WTC11 (cell line): Measurements from ENCODE around the gene SERPINB13. TPM values are rescaled to one million over a fixed set of nuclear protein-coding genes. Genes with fewer than 3 reads are reported as not detected.

Source experiments
- ATAC-seq: fragments of 200-7000 bp; cut with Tn5 transposase; 2 replicates; pipeline ENCODE4 v1.10.0; 2021; ENCODE audit warnings: mild to moderate bottlenecking, moderate library complexity
- CTCF ChIA-PET: fragments of 300-600 bp; sonication (Branson Sonifier 250); formaldehyde crosslinking; loops from one replicate; lab custom pipeline; 2021; ENCODE audit warnings: antibody characterized with exemption; lab: Charles Lee
- POLR2A ChIA-PET: fragments of 350-600 bp; sonication (Branson Sonifier 250); formaldehyde crosslinking; loops from one replicate; lab custom pipeline; 2021; ENCODE audit warnings: antibody characterized with exemption; lab: Charles Lee
- DNase-seq: peaks from one replicate; pipeline ENCODE4 v3.0.0; 2021; ENCODE audit warnings: low spot score
- H3K27ac Mint-ChIP-seq: 2 replicates; pipeline ENCODE4 v1.8.0; 2021; ENCODE audit warnings: mixed read lengths
- H3K27me3 Mint-ChIP-seq: 2 replicates; pipeline ENCODE4 v1.8.0; 2021; ENCODE audit warnings: low read depth, mild to moderate bottlenecking, moderate library complexity, mixed read lengths
- H3K36me3 Mint-ChIP-seq: 2 replicates; pipeline ENCODE4 v1.8.0; 2021; ENCODE audit warnings: mixed read lengths
- H3K4me1 Mint-ChIP-seq: 2 replicates; pipeline ENCODE4 v1.8.0; 2022; ENCODE audit warnings: mixed read lengths
- H3K4me3 Mint-ChIP-seq: 2 replicates; pipeline ENCODE4 v1.8.0; 2021; ENCODE audit warnings: mild to moderate bottlenecking, moderate library complexity, mixed read lengths
- H3K9me3 Mint-ChIP-seq: 2 replicates; pipeline ENCODE4 v1.8.0; 2021; ENCODE audit warnings: mixed read lengths
- CBFB ChIP-seq: sonication (generic); formaldehyde crosslinking; IDR thresholded peaks from 2 replicates; pipeline ENCODE4 v1.8.1; 2022; ENCODE audit warnings: mild to moderate bottlenecking, low read depth, missing genetic modification reagents
- CTCF ChIP-seq: fragments of 200-600 bp; IDR thresholded peaks from 2 replicates; pipeline ENCODE4 v1.8.0; 2022; ENCODE audit warnings: antibody characterized with exemption
- FOXJ3 ChIP-seq: sonication (generic); formaldehyde crosslinking; IDR thresholded peaks from 2 replicates; pipeline ENCODE4 v1.9.0; 2021; ENCODE audit warnings: missing genetic modification reagents, mild to moderate bottlenecking, borderline replicate concordance
- GRHL2 ChIP-seq: fragments of 250-450 bp; sonication (Bioruptor Pico); IDR thresholded peaks from 2 replicates; pipeline ENCODE4 v1.8.0; 2022; ENCODE audit warnings: mild to moderate bottlenecking, moderate library complexity; ENCODE audit not compliant: insufficient replicate concordance, severe bottlenecking
- JUN ChIP-seq: sonication (generic); formaldehyde crosslinking; IDR thresholded peaks from 2 replicates; pipeline ENCODE4 v1.8.0; 2023; ENCODE audit warnings: mild to moderate bottlenecking, missing genetic modification reagents
- KAT7 ChIP-seq: sonication (generic); formaldehyde crosslinking; IDR thresholded peaks from 2 replicates; pipeline ENCODE4 v1.8.1; 2023; ENCODE audit warnings: missing genetic modification reagents, mild to moderate bottlenecking, borderline replicate concordance
- MAX ChIP-seq: sonication (generic); formaldehyde crosslinking; IDR thresholded peaks from 2 replicates; pipeline ENCODE4 v1.8.0; 2022; ENCODE audit warnings: mild to moderate bottlenecking, missing genetic modification reagents
- MYBL2 ChIP-seq: sonication (generic); formaldehyde crosslinking; IDR thresholded peaks from 2 replicates; pipeline ENCODE4 v1.8.1; 2023; ENCODE audit warnings: mild to moderate bottlenecking, moderate library complexity, missing genetic modification reagents
- NFE2L1 ChIP-seq: sonication (generic); formaldehyde crosslinking; IDR thresholded peaks from 2 replicates; pipeline ENCODE4 v1.8.1; 2023; ENCODE audit warnings: missing genetic modification reagents
- NR2C2 ChIP-seq: sonication (generic); formaldehyde crosslinking; IDR thresholded peaks from 2 replicates; pipeline ENCODE4 v1.8.0; 2022; ENCODE audit warnings: mild to moderate bottlenecking, missing genetic modification reagents
- PRDM15 ChIP-seq: sonication (generic); formaldehyde crosslinking; IDR thresholded peaks from 2 replicates; pipeline ENCODE4 v1.8.0; 2022; ENCODE audit warnings: missing genetic modification reagents
- RORB ChIP-seq: fragments of 250-450 bp; sonication (Bioruptor Pico); IDR thresholded peaks from 2 replicates; pipeline ENCODE4 v1.9.0; 2021; ENCODE audit warnings: mild to moderate bottlenecking
- SMAD4 ChIP-seq: sonication (generic); formaldehyde crosslinking; IDR thresholded peaks from 2 replicates; pipeline ENCODE4 v1.8.0; 2022; ENCODE audit warnings: mild to moderate bottlenecking, missing genetic modification reagents
- TEAD4 ChIP-seq: sonication (generic); formaldehyde crosslinking; IDR thresholded peaks from 2 replicates; pipeline ENCODE4 v1.8.0; 2022; ENCODE audit warnings: mild to moderate bottlenecking, missing genetic modification reagents
- ZNF423 ChIP-seq: fragments of 250-450 bp; sonication (Bioruptor Pico); IDR thresholded peaks from 2 replicates; pipeline ENCODE4 v2.1.2; 2022; ENCODE audit warnings: mild to moderate bottlenecking, moderate library complexity
- ZNF671 ChIP-seq: fragments of 250-450 bp; sonication (Bioruptor Pico); IDR thresholded peaks from 2 replicates; pipeline ENCODE4 v1.8.0; 2021; ENCODE audit warnings: mild to moderate bottlenecking
- total RNA-seq: library from RNA; stranded (reverse); gene quantifications from 3 replicates; pipeline ENCODE4 v1.2.3, GENCODE V29; 2021
- TF ChIP-seq, protein P1 (sequence below): sonication (generic); formaldehyde crosslinking; IDR thresholded peaks from 2 replicates; pipeline ENCODE4 v1.8.0; 2023; ENCODE audit warnings: missing genetic modification reagents, mild to moderate bottlenecking, borderline replicate concordance
- TF ChIP-seq, protein P2 (sequence below): sonication (generic); formaldehyde crosslinking; IDR thresholded peaks from 2 replicates; pipeline ENCODE4 v1.8.1; 2023; ENCODE audit warnings: mild to moderate bottlenecking, moderate library complexity, missing genetic modification reagents
- TF ChIP-seq, protein P3 (sequence below): sonication (generic); formaldehyde crosslinking; IDR thresholded peaks from 2 replicates; pipeline ENCODE4 v1.8.0; 2022; ENCODE audit warnings: mild to moderate bottlenecking, missing genetic modification reagents

SERPINB13 gene
- total RNA-seq, 1 experiment from 2014 or later: not detected

DNA sequence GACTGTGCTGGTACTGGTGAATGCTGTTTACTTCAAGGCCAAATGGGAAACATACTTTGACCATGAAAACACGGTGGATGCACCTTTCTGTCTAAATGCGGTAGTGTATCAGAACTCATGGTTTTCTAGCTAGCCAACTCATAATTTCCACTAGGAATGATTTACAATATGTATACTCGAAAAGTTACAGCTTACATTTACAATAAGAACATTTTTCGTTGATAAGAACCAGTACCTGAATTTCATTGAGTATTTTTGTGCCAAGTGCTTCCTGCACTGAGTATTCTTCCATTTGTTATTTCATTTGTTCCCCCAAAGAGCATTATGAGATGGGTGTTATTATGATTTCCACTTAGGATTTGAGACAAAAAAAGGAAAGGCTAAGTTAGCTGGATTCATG lies 23.1 kb upstream of the SERPINB13 start:
- Mint-ChIP-seq H3K4me1 (no peaks in the 10 kb centered on the region; the same call in 1 of the 2 replicates), H3K27ac (no peak overlapping the region), H3K36me3 (no peaks in the 10 kb centered on the region), H3K27me3 (no peaks in the 10 kb centered on the region; the same call in 1 of the 2 replicates), H3K4me3 (no peak overlapping the region), H3K9me3 (peaks cover 8% of the 10 kb centered on the region; the same call in 1 of the 2 replicates)
- POLR2A ChIA-PET: interaction anchor here (1.0 kb wide), 1 partner anchor 14 kb away, joined by 3 read pairs; no protein-coding TSS in a partner anchor
- CTCF ChIA-PET: interaction anchor here (1.2 kb wide), 1 partner anchor 14 kb away, joined by 3 read pairs; no protein-coding TSS in a partner anchor
- TF ChIP-seq FOXJ3 (no peak), GRHL2 (CRISPR knock-in tag) (no peak), TEAD4 (no peak), CTCF (no peak), MYBL2 (no peak), CBFB (CRISPR knock-in tag) (no peak), KAT7 (CRISPR knock-in tag) (no peak), NFE2L1 (CRISPR knock-in tag) (no peak), MAX (CRISPR knock-in tag) (no peak), ZNF671 (CRISPR knock-in tag) (no peak), RORB (CRISPR knock-in tag) (no peak), NR2C2 (CRISPR knock-in tag) (no peak), SMAD4 (CRISPR knock-in tag) (no peak), ZNF423 (CRISPR knock-in tag) (no peak), JUN (CRISPR knock-in tag) (no peak), PRDM15 (CRISPR knock-in tag) (no peak)
- TF ChIP-seq, protein P1, sequence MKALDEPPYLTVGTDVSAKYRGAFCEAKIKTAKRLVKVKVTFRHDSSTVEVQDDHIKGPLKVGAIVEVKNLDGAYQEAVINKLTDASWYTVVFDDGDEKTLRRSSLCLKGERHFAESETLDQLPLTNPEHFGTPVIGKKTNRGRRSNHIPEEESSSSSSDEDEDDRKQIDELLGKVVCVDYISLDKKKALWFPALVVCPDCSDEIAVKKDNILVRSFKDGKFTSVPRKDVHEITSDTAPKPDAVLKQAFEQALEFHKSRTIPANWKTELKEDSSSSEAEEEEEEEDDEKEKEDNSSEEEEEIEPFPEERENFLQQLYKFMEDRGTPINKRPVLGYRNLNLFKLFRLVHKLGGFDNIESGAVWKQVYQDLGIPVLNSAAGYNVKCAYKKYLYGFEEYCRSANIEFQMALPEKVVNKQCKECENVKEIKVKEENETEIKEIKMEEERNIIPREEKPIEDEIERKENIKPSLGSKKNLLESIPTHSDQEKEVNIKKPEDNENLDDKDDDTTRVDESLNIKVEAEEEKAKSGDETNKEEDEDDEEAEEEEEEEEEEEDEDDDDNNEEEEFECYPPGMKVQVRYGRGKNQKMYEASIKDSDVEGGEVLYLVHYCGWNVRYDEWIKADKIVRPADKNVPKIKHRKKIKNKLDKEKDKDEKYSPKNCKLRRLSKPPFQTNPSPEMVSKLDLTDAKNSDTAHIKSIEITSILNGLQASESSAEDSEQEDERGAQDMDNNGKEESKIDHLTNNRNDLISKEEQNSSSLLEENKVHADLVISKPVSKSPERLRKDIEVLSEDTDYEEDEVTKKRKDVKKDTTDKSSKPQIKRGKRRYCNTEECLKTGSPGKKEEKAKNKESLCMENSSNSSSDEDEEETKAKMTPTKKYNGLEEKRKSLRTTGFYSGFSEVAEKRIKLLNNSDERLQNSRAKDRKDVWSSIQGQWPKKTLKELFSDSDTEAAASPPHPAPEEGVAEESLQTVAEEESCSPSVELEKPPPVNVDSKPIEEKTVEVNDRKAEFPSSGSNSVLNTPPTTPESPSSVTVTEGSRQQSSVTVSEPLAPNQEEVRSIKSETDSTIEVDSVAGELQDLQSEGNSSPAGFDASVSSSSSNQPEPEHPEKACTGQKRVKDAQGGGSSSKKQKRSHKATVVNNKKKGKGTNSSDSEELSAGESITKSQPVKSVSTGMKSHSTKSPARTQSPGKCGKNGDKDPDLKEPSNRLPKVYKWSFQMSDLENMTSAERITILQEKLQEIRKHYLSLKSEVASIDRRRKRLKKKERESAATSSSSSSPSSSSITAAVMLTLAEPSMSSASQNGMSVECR (CRISPR knock-in tag): no peak
- TF ChIP-seq, protein P2, sequence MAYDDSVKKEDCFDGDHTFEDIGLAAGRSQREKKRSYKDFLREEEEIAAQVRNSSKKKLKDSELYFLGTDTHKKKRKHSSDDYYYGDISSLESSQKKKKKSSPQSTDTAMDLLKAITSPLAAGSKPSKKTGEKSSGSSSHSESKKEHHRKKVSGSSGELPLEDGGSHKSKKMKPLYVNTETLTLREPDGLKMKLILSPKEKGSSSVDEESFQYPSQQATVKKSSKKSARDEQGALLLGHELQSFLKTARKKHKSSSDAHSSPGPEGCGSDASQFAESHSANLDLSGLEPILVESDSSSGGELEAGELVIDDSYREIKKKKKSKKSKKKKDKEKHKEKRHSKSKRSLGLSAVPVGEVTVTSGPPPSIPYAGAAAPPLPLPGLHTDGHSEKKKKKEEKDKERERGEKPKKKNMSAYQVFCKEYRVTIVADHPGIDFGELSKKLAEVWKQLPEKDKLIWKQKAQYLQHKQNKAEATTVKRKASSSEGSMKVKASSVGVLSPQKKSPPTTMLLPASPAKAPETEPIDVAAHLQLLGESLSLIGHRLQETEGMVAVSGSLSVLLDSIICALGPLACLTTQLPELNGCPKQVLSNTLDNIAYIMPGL: no peak
- TF ChIP-seq, protein P3, sequence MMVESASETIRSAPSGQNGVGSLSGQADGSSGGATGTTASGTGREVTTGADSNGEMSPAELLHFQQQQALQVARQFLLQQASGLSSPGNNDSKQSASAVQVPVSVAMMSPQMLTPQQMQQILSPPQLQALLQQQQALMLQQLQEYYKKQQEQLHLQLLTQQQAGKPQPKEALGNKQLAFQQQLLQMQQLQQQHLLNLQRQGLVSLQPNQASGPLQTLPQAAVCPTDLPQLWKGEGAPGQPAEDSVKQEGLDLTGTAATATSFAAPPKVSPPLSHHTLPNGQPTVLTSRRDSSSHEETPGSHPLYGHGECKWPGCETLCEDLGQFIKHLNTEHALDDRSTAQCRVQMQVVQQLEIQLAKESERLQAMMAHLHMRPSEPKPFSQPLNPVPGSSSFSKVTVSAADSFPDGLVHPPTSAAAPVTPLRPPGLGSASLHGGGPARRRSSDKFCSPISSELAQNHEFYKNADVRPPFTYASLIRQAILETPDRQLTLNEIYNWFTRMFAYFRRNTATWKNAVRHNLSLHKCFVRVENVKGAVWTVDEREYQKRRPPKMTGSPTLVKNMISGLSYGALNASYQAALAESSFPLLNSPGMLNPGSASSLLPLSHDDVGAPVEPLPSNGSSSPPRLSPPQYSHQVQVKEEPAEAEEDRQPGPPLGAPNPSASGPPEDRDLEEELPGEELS (CRISPR knock-in tag): no peak
- no peak for DNase-seq
- ATAC-seq: no peak
